ENCODE results near the gene LMO3.

DNA sequence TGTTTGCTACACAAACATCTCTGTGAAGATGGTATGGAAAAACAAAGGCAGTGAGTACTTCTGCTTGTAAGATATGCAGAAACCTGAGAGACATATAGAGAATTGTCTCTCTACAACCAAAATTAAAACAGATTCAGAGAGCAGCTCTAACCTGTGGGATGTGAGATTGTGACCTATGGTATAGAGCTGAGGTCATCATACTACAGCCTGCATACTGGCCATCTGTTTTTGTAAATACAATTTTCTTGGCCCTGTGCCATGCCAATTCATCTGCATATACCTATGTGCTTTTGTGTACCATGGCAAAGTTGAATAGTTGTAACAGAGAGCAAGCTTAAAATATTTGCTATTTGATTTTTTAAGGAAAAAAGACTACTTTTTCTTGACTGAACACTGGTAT lies 99.6 kb downstream of the LMO3 start:
- TF ChIP-seq, protein P1, sequence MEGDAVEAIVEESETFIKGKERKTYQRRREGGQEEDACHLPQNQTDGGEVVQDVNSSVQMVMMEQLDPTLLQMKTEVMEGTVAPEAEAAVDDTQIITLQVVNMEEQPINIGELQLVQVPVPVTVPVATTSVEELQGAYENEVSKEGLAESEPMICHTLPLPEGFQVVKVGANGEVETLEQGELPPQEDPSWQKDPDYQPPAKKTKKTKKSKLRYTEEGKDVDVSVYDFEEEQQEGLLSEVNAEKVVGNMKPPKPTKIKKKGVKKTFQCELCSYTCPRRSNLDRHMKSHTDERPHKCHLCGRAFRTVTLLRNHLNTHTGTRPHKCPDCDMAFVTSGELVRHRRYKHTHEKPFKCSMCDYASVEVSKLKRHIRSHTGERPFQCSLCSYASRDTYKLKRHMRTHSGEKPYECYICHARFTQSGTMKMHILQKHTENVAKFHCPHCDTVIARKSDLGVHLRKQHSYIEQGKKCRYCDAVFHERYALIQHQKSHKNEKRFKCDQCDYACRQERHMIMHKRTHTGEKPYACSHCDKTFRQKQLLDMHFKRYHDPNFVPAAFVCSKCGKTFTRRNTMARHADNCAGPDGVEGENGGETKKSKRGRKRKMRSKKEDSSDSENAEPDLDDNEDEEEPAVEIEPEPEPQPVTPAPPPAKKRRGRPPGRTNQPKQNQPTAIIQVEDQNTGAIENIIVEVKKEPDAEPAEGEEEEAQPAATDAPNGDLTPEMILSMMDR (IDR thresholded peaks at IDR 0.05; ENCODE audit: low read depth, low read length, missing input control) = no peak
- TF ChIP-seq JUND (IDR thresholded peaks at IDR 0.05) (no peak), HNF4G (IDR thresholded peaks at IDR 0.05) (no peak), REST (IDR thresholded peaks at IDR 0.05) (no peak), RAD21 (IDR thresholded peaks at IDR 0.05) (no peak), TAF1 (conservative IDR thresholded peaks at IDR 0.05) (no peak), GABPA (IDR thresholded peaks at IDR 0.05 in 1 of 2, conservative IDR thresholded peaks at IDR 0.05 in 1 of 2) (no peak)
- TF ChIP-seq, protein P2, sequence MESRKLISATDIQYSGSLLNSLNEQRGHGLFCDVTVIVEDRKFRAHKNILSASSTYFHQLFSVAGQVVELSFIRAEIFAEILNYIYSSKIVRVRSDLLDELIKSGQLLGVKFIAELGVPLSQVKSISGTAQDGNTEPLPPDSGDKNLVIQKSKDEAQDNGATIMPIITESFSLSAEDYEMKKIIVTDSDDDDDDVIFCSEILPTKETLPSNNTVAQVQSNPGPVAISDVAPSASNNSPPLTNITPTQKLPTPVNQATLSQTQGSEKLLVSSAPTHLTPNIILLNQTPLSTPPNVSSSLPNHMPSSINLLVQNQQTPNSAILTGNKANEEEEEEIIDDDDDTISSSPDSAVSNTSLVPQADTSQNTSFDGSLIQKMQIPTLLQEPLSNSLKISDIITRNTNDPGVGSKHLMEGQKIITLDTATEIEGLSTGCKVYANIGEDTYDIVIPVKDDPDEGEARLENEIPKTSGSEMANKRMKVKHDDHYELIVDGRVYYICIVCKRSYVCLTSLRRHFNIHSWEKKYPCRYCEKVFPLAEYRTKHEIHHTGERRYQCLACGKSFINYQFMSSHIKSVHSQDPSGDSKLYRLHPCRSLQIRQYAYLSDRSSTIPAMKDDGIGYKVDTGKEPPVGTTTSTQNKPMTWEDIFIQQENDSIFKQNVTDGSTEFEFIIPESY (IDR thresholded peaks at IDR 0.05) = no peak
- TF ChIP-seq, protein P3, sequence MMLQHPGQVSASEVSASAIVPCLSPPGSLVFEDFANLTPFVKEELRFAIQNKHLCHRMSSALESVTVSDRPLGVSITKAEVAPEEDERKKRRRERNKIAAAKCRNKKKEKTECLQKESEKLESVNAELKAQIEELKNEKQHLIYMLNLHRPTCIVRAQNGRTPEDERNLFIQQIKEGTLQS (IDR thresholded peaks at IDR 0.05) = no peak
- TF ChIP-seq, protein P4, sequence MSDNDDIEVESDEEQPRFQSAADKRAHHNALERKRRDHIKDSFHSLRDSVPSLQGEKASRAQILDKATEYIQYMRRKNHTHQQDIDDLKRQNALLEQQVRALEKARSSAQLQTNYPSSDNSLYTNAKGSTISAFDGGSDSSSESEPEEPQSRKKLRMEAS (IDR thresholded peaks at IDR 0.05) = no peak

Measured in liver (tissue), 3 donors.